ENCODE results near the gene EPG5. TPM values are rescaled to one million over a fixed set of nuclear protein-coding genes. Genes with fewer than 3 reads are reported as not detected.
A peak's percentile ranks its signal among the peaks of the same experiment; 100 is the strongest.

EPG5 gene
- total RNA-seq, 1 experiment from 2014 or later: 16.1 TPM

GRCh38 chr18:45891806-45892205 is 75.3 kb downstream of the EPG5 start:
- Mint-ChIP-seq H3K4me1 (no peaks in the 10 kb centered on the region), H3K36me3 (ENCODE audit: insufficient read depth in 1 of 3, low read depth in 3 of 3) (peaks cover 0 to 13% (median 6%) of the 10 kb centered on the region in 3 experiments; a peak in 3 of 7 replicates), H3K27me3 (ENCODE audit: low read depth) (no peaks in the 10 kb centered on the region), H3K9me3 (no peaks in the 10 kb centered on the region), H3K4me3 (no peak overlapping the region), H3K27ac (0 out of 7 replicates have a peak overlapping the region, but pooled peaks of 2 of the 3 experiments have one; percentile 28 to 32)
- Histone ChIP-seq H4K91ac (ENCODE audit: insufficient read length, low read depth, low read length) (no peak overlapping the region), H2BK20ac (ENCODE audit: low read depth, low read length, poor library complexity, severe bottlenecking) (no peak overlapping the region), H3K27ac (ENCODE audit: insufficient read length, low read depth, low read length) (no peak overlapping the region), H3K23ac (ENCODE audit: insufficient read length, low read depth, low read length) (no peak overlapping the region), H3K79me1 (ENCODE audit: insufficient read depth, low read depth, low read length, poor library complexity, severe bottlenecking) (no peaks in the 10 kb centered on the region), H3K9ac (ENCODE audit: extremely low read depth, insufficient read length, low read length) (no peak overlapping the region), H3K56ac (ENCODE audit: insufficient read length, low read depth, low read length) (no peak overlapping the region), H4K20me1 (ENCODE audit: control insufficient read depth, insufficient read depth, insufficient read length) (no peaks in the 10 kb centered on the region), H3K4me1 (ENCODE audit: insufficient read depth, low read length) (no peaks in the 10 kb centered on the region), H2BK12ac (ENCODE audit: insufficient read length, low read depth, low read length) (no peak overlapping the region), H2BK120ac (ENCODE audit: low read depth, low read length, poor library complexity, severe bottlenecking) (no peak overlapping the region), H3K23me2 (ENCODE audit: insufficient read length, low read depth, low read length, poor library complexity, severe bottlenecking) (no peaks in the 10 kb centered on the region), H2AK5ac (ENCODE audit: insufficient read length, low read length) (no peak overlapping the region), H3K4ac (ENCODE audit: low read depth, low read length) (no peak overlapping the region), H3K4me2 (ENCODE audit: insufficient read depth, insufficient read length, low read length) (no peak overlapping the region), H3K14ac (ENCODE audit: insufficient read depth, low read length) (no peak overlapping the region), H4K5ac (ENCODE audit: insufficient read length, low read depth, low read length) (no peak overlapping the region), H3K79me2 (ENCODE audit: insufficient read depth, low read length) (no peaks in the 10 kb centered on the region), H3K18ac (ENCODE audit: insufficient read length, low read depth, low read length) (no peak overlapping the region), H2AFZ (ENCODE audit: low read length) (no peak overlapping the region), H3K9me3 (ENCODE audit: control insufficient read depth, low read depth, low read length) (no peaks in the 10 kb centered on the region), H4K8ac (replicated peaks; ENCODE audit: insufficient read length, low read depth, low read length) (no peak overlapping the region), H2BK5ac (ENCODE audit: insufficient read length, low read length) (no peak overlapping the region), H3K27me3 (ENCODE audit: insufficient read depth, low read length) (no peaks in the 10 kb centered on the region), H3T11ph (ENCODE audit: low read length) (no peak overlapping the region), H2BK15ac (ENCODE audit: low read depth, low read length) (no peak overlapping the region)
- TF ChIP-seq CTCF (conservative IDR thresholded peaks at IDR 0.05): no peak
- no peak for DNase-seq
- WGBS (ENCODE audit: extremely low coverage, insufficient read length, low lambda C conversion rate): no CpG with 5 or more reads among the region's 2 CpGs
